Activated naive CD4-positive, alpha-beta T cell treated with anti-CD3 and anti-CD28 coated beads, Interleukin-2, amount 50 U/mL, for 72 hours (primary cell): ENCODE results near the gene SLC23A2. TPM values are rescaled to one million over a fixed set of nuclear protein-coding genes. Genes with fewer than 3 reads are reported as not detected.

Experiments used
- ATAC-seq, 2 donors: fragments of 150-1000 bp; cut with Tn5 transposase; 2 replicates each; pipeline ENCODE4 v1.10.0; 2021; ENCODE audit warnings: mild to moderate bottlenecking in 2 of 2, moderate library complexity in 2 of 2
- DNase-seq, 2 donors: peaks; one replicate each; pipeline ENCODE4 v3.0.0; 2021 to 2022; ENCODE audit warnings: low spot score in 2 of 2
- H3K27ac Mint-ChIP-seq, 2 donors: one replicate each; pipeline ENCODE4 v1.8.0; 2022; ENCODE audit warnings: mild to moderate bottlenecking in 2 of 2, mixed read lengths in 2 of 2
- H3K36me3 Mint-ChIP-seq, 2 donors: one replicate each; pipeline ENCODE4 v1.8.0; 2022; ENCODE audit warnings: mixed read lengths in 2 of 2
- H3K9me3 Mint-ChIP-seq, 2 donors: one replicate each; pipeline ENCODE4 v1.8.0; 2022; ENCODE audit warnings: mixed read lengths in 2 of 2
- total RNA-seq, 2 donors: library from RNA; stranded (reverse); gene quantifications; one replicate each; pipeline ENCODE4 v1.2.3, GENCODE V29; 2022

Gene SLC23A2
- total RNA-seq, 2 donors from 2014 or later: 20.1 to 21.5 TPM

DNA sequence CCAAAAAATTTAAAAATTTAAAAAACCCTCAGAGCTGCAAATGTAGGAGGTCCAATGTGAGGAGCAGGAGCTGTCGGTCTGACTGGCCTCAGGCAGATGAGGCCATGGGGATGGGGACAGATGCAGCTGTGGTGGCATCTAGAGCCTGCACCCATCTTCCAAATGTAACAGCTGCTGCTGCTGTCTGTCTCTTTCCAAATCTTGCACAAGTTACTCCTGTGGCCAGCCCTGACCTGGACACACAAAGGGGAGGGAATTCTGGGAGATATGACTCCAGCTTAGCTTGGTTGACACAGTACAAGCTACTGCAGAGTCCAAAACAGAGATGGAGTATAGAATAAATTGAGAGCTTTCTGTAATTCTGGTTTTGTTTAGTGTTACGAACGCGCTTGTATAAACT, 164.4 kb downstream of the SLC23A2 start:
- no peaks in the 10 kb centered on the region for H3K36me3 Mint-ChIP-seq
- DNase-seq (no peak), ATAC-seq (no peak)
- H3K9me3 Mint-ChIP-seq: no peaks in the 10 kb centered on the region
- H3K27ac Mint-ChIP-seq: no peak overlapping the region

DNA sequence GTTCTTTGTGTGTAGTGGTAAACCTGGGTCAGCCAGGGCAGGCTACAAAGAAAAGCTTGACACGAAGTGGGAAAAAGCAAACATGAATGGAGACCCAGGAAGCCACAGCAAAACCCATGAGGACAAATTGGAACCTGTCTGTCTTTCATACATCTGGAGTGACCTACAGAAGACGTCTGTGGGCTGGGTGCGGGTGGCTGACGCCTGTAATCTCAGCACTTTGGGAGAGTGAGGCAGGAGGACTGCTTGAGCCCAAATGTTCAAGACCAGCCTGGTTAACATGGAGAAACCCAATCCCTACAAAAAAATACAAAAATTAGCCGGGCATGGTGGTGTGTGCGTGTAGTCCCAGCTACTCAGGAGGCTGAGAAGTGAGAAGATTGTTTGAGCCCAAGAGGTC, 164.8 kb downstream of the SLC23A2 start:
- ATAC-seq (no peak), DNase-seq (no peak)
- H3K9me3 Mint-ChIP-seq: no peaks in the 10 kb centered on the region
- H3K27ac Mint-ChIP-seq: no peak overlapping the region
- no peaks in the 10 kb centered on the region for H3K36me3 Mint-ChIP-seq

DNA sequence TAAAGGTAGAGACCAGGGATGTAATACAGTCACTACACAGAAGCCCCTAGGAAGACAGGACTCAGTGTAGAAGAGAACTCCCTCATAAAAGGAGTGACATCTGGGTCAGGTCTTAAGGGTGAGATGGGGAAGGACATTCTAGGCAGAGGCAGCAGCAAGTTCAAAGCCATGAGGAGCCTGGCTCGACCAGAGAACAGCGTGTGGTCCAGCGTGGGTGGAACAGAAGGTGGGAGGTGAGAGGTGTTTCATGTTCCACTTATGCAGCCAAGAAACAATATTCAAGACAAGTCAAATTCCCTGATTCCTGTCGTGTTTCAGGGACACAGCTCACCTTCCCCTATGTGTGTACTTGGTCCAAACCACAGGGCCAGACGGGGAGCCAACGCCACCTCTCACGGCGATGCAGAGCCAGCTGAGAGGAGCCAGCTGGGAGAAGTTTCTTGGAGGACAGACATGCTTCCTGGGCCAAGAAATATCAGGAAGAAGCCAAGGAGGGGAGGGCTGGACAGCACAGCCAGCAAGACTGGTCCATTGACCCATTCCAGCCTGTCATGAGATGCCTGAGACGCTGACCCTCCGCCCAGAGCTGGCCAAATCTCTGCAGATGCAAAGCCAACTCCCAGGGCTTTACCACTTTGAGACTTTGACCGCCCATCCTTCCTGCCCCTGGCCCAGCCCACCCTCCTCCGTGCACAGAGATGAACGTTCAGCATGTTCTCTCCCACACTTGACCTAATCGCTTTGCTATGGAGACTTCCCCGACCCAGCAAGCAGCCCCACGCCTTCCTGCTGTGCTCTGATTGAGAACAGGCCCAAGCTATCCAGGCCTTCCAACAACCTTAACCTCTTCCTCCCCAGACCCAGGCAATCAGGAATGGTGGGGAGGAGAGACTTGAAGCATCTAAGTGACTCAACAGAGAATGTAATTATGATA, 165.8 kb downstream of the SLC23A2 start:
- ATAC-seq: no peak
- Mint-ChIP-seq H3K27ac (no peak overlapping the region), H3K9me3 (no peaks in the 10 kb centered on the region), H3K36me3 (no peaks in the 10 kb centered on the region)
- no peak for DNase-seq

GRCh38 chr20:4833074-4833728, 168.1 kb downstream of the SLC23A2 start:
- H3K36me3 Mint-ChIP-seq: no peaks in the 10 kb centered on the region
- H3K9me3 Mint-ChIP-seq: no peaks in the 10 kb centered on the region
- DNase-seq (no peak), ATAC-seq (no peak)
- H3K27ac Mint-ChIP-seq: no peak overlapping the region

- DNase-seq: no peak
- no peaks in the 10 kb centered on the region for H3K36me3 Mint-ChIP-seq
- H3K9me3 Mint-ChIP-seq: no peaks in the 10 kb centered on the region
- ATAC-seq: no peak
- no peak overlapping the region for H3K27ac Mint-ChIP-seq
Observed at GRCh38 chr20:4832469-4832868, 168.8 kb downstream of the SLC23A2 start.

- DNase-seq (no peak), ATAC-seq (no peak)
- H3K9me3 Mint-ChIP-seq: no peaks in the 10 kb centered on the region
- H3K27ac Mint-ChIP-seq: no peak overlapping the region
- no peaks in the 10 kb centered on the region for H3K36me3 Mint-ChIP-seq
Observed at GRCh38 chr20:4830696-4831095, 170.6 kb downstream of the SLC23A2 start.

DNA sequence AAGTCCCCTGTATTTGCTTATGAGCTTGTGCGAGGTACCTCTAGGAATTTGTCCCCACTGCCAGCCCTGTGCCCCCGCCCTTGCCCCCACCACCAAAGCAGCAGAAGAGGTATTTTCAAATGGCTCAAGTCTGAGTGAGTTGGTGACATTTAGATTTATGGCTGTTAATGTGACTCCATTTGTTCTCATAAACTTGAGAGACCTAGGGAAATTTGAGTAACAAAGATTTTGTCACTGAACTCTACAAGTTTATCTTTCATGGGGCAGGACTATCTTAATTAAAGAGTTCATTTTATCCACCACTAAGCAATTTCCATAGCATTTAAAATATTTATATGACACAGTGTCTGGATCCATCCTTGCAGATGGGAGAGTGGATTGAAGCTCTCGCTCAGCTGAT, 171.1 kb downstream of the SLC23A2 start:
- H3K9me3 Mint-ChIP-seq: no peaks in the 10 kb centered on the region
- H3K36me3 Mint-ChIP-seq: no peaks in the 10 kb centered on the region
- H3K27ac Mint-ChIP-seq: no peak overlapping the region
- DNase-seq (no peak), ATAC-seq (no peak)

DNA sequence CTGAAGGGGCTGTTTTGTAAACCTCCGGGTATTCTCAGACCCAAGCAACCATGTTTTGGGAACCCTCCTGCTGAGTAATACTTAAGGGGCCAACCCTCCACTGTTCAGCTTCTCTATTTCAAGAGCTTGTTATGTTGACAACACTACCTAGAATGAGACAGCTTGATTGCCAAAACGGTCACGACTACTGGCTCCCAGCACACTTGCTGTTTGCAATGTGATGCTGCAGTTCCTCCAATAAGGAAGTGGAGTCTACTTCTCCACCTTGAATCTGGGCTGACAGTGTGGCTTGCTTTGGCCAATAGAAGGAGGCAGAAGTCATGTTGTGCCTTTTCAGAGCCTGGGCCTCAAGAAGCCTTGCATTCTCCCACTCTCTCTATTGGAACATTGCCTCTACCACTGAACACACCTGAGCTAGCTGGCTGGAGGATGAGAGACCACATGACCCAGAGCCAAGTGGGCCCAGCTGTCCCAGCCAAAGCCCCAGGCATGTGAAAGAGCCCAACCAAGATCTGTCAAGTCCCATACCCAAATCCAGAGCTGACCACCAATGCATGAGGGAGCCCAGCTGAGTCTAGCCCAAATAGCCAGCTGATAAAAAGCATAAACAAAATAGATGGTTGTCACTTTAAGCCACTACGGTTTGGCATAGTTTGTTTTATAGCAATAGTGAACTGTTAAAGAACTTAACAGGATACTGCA, 171.6 kb downstream of the SLC23A2 start:
- Mint-ChIP-seq H3K27ac (no peak overlapping the region), H3K9me3 (no peaks in the 10 kb centered on the region), H3K36me3 (no peaks in the 10 kb centered on the region)
- DNase-seq (no peak), ATAC-seq (no peak)

DNA sequence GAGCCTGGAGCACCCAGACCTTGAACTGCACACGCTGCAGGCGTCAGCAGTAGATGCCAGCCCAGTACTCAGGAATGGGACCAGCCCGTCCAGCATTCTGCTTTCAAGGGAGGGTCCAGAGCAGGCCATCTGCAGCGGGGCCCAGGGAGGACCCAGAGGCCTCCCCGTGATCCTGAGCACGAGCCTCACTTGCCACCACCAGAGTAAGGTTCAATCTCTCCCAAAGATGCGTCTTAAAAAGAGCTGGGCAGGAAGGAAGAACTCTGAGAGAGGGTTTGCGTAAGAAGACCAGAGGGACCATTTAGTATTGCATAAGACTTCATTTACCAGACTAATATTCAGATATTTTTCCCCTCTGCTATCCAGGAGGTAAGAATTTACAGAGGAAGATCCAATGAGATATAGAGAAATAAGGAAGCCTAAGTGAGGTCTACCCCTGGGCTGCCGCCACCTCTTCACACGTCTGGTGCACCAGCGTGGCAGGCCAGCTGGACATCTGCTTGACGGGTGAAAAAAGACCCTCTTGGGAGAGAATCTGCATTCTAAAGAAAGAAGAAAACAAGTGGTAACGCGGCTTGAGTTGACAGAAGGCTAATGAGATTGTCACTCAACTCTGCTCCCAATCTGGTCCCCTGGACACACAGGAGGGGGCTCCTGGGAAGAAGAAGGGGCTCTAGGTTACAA, 172.3 kb downstream of the SLC23A2 start:
- H3K27ac Mint-ChIP-seq: no peak overlapping the region
- DNase-seq: no peak
- ATAC-seq: no peak
- no peaks in the 10 kb centered on the region for H3K9me3 Mint-ChIP-seq
- H3K36me3 Mint-ChIP-seq: no peaks in the 10 kb centered on the region

DNA sequence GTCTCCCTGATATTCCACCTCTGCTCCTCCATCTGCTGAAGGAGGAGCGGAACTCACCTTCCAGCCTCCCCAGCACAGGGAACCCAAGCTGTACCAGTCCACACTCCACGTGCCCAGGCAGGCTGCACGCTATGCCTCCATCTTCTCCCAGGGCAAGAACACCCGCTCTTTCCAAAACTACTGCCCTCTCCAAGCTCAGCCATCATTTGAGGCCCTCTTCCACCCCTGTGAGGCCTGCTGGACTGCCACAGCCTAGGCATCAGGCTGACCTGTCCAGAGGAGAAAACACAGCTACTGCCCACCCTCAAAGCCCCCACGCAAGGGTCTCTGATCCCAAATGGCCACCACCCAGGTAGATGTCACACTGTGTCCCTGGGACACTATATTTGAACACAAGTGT, 179.7 kb downstream of the SLC23A2 start:
- ATAC-seq: no peak
- no peaks in the 10 kb centered on the region for H3K9me3 Mint-ChIP-seq
- H3K27ac Mint-ChIP-seq: no peak overlapping the region
- no peak for DNase-seq
- H3K36me3 Mint-ChIP-seq: peaks cover 23 to 28% of the 10 kb centered on the region in 2 donors

DNA sequence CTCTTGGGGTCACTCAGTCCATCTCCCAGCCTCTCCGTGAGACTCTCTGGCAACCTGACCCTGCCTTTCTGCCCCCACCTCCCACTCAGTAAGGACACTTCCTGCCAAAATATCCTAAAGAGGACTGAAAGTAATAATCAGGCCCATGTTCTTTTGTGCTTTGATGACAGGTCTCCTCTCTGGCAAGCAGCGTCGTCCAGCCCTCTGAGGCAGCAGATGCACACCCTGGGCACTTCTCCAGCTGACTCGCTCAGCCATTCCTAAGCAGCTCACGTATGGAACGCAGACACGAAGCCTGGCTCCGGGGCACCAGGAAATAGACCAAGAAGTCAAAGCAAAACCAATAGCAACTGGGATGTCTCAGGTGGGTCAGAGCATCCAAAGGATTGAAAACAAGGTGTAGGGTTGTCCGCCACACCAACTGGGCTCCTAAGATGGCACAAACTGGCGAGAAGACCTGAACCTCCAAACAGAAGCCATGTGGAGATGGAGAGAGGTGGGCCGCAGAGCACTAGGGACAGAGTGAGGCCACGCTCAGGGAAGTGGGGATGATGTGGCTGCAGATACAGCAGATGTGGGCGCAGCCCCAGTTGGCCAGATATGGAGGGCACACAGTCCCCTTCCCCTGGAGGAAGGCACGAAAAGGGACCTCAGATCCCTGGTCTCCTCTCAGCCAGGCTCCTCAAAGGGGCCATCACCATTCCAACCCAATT, 180.3 kb downstream of the SLC23A2 start:
- H3K9me3 Mint-ChIP-seq: no peaks in the 10 kb centered on the region
- DNase-seq: no peak
- H3K36me3 Mint-ChIP-seq: peaks cover 23 to 28% of the 10 kb centered on the region in 2 donors
- ATAC-seq: no peak
- H3K27ac Mint-ChIP-seq: no peak overlapping the region

GRCh38 chr20:4819901-4820300, 181.4 kb downstream of the SLC23A2 start:
- DNase-seq: no peak

DNA sequence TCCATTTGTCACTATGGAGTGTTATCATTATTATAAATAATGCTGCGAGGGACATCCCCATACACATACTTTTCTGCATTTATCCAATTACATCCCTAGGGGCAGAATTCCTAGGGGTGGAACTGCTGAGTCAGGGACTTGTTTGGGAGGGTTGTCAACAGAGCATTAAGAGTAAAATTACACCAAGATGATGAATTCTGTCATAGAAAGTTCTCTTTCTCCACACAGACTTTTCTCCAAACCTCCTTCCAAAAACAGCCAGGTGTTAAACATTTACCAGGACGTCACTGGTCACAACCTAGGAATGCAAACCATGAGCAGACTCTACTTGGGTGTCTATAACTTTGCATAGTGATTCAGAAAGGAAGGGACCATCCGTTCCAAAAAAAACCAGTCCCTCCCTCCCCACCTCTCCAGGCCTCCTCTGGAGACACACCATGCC, 184.1 kb downstream of the SLC23A2 start:
- H3K36me3 Mint-ChIP-seq: peaks cover 37 to 55% of the 10 kb centered on the region in 2 donors

More at GRCh38 chr20:4819901-4820300, 181.4 kb downstream of the SLC23A2 start:
- H3K36me3 Mint-ChIP-seq: peaks cover 28 to 32% of the 10 kb centered on the region in 2 donors
- peak overlapping the region in 1 of 2 donors; percentile 44 for H3K27ac Mint-ChIP-seq
- H3K9me3 Mint-ChIP-seq: no peaks in the 10 kb centered on the region
- no peak for ATAC-seq

DNA sequence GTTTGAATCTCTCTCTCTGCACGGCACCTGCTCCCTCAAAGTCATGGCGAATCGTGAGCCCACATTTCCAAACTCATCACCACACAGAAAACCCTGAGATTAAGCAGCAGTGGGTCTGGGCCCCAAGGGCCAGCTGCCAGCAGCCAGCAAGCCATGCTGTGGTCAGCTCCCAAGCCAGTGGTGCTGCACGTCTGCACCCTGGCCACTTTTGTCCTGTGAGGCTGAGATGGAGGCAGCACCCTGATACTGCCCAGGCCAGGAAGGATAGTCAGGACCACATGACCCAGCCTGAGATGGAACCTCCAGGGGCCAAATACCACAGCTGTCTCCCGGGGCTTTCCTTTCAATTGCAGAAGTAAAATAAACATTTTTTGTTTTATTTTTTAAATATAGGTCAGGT, 185.7 kb downstream of the SLC23A2 start:
- no peak for DNase-seq
- Mint-ChIP-seq H3K9me3 (no peaks in the 10 kb centered on the region), H3K36me3 (peaks cover 25 to 54% of the 10 kb centered on the region in 2 donors), H3K27ac (peak overlapping the region; percentile 95 to 98)
- ATAC-seq: no peak

More for the DNA sequence above, 184.1 kb downstream of the SLC23A2 start:
- H3K27ac Mint-ChIP-seq: no peak overlapping the region
- no peak for DNase-seq
- ATAC-seq: no peak
- H3K9me3 Mint-ChIP-seq: no peaks in the 10 kb centered on the region

- ATAC-seq (peak; percentile 61 to 67), DNase-seq (peak; percentile 49 to 78)
- Mint-ChIP-seq H3K9me3 (no peaks in the 10 kb centered on the region), H3K36me3 (peaks cover 22 to 51% of the 10 kb centered on the region in 2 donors), H3K27ac (peak overlapping the region; percentile 95 to 98)
Observed at GRCh38 chr20:4814696-4815252, 186.5 kb downstream of the SLC23A2 start.
